MV-4-11 (cell line): Measurements from ENCODE around the gene UQCC2.

Experiments used
- DNase-seq: peaks from one replicate; lab custom pipeline; 2025; lab: John Stamatoyannopoulos, UW

UQCC2 gene

GRCh38 chr6:33676416-33677142 lies 34.9 kb downstream of the UQCC2 start:
- no peak for DNase-seq

- DNase-seq: no peak
Measured at GRCh38 chr6:33675968-33676367, 35.5 kb downstream of the UQCC2 start.

GRCh38 chr6:33673851-33674250 lies 37.6 kb downstream of the UQCC2 start:
- no peak for DNase-seq

- peak; percentile 89 for DNase-seq
Measured at GRCh38 chr6:33672808-33673207, 38.7 kb downstream of the UQCC2 start.

- no peak for DNase-seq
Measured at GRCh38 chr6:33671744-33672072, 39.8 kb downstream of the UQCC2 start.

GRCh38 chr6:33670971-33671743 lies 40.3 kb downstream of the UQCC2 start:
- no peak for DNase-seq

- DNase-seq: no peak
Measured at GRCh38 chr6:33670086-33670660, 41.3 kb downstream of the UQCC2 start.

- no peak for DNase-seq
Measured at GRCh38 chr6:33668914-33669313, 42.6 kb downstream of the UQCC2 start.

- no peak for DNase-seq
Measured at GRCh38 chr6:33668328-33668727, 43.2 kb downstream of the UQCC2 start.

GRCh38 chr6:33667776-33668175 lies 43.7 kb downstream of the UQCC2 start:
- DNase-seq: no peak

- no peak for DNase-seq
Measured at GRCh38 chr6:33667072-33667471, 44.4 kb downstream of the UQCC2 start.

- DNase-seq: peak; percentile 7
Measured at GRCh38 chr6:33665957-33666356, 45.5 kb downstream of the UQCC2 start.

- DNase-seq: no peak
Measured at GRCh38 chr6:33664506-33665057, 46.9 kb downstream of the UQCC2 start.

GRCh38 chr6:33663727-33664449 lies 47.6 kb downstream of the UQCC2 start:
- no peak for DNase-seq

- no peak for DNase-seq
Measured at GRCh38 chr6:33663028-33663427, 48.5 kb downstream of the UQCC2 start.

GRCh38 chr6:33662318-33662717 lies 49.2 kb downstream of the UQCC2 start:
- DNase-seq: no peak

- no peak for DNase-seq
Measured at GRCh38 chr6:33661106-33661838, 50.2 kb downstream of the UQCC2 start.

GRCh38 chr6:33659986-33660385 lies 51.5 kb downstream of the UQCC2 start:
- DNase-seq: no peak

GRCh38 chr6:33658982-33659689 lies 52.4 kb downstream of the UQCC2 start:
- DNase-seq: no peak

- DNase-seq: no peak
Measured at GRCh38 chr6:33656844-33657243, 54.7 kb downstream of the UQCC2 start.
